Measurements from ENCODE around the gene POTEG. TPM values are rescaled to one million over a fixed set of nuclear protein-coding genes. Genes with fewer than 3 reads are reported as not detected.
"Not testable (repeated sequence)": the region's sequence is repeated elsewhere in the genome, so short reads cannot be mapped to it uniquely, and the experiment has no call there.

POTEG gene
- total RNA-seq, 1 experiment from 2014 or later, result not detected

DNA sequence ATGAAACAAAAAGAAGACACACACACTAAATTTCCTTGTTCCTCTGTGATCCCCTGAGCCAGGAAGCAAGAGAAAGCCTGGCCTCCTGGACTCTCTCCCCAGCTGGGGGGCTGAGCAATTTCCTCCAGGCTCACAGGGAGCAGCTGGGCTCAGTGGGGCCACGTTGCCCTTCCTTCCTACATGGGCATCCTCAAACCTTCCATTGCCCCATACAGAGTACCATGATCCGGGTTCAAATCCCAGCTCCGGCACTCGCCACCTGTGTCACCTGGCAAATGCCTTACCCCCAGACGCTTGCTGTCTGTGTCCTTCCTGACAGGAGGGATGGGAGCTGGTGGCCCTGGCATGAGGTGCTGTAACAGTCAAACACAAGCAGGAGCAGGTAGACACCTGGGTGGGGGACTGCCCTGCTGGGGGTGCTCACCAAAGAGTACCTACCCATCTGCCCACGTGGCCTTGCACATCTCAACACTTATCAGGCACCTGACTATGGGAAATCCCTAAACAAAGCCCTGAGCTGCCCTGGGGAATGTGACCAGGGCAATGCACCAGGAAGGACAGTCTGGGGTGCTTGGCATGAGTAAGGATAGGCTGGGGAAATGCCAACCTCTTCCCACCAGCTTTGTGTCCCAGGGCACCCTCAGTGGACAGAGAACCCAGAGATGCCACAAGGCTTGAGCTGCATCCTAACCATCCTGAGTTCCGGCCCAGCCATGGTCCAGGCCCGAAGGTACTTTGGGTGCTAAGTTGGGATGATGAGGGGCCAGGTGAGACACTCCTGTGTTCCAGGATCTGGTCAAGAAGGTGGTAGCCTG lies 2.4 kb upstream of the POTEG start:
- H3K4me1 ChIP-seq (ENCODE audit: insufficient read depth, low read length, poor library complexity, severe bottlenecking); POLR2A ChIA-PET (ENCODE audit: low non-redundant PET); intact Hi-C loops (cut with micrococcal nuclease; ENCODE audit: unreplicated experiment); CTCF ChIA-PET; DNase-seq (ENCODE audit: low spot score); BruUV-seq (replicated peaks); H3K4me3 ChIP-seq (ENCODE audit: low read depth, low read length, poor library complexity, severe bottlenecking); H3K9me3 ChIP-seq (ENCODE audit: low read depth, low read length, poor library complexity, severe bottlenecking); H3K27me3 ChIP-seq (replicated peaks; ENCODE audit: insufficient read depth, low read depth, low read length, poor library complexity); H3K36me3 ChIP-seq (ENCODE audit: insufficient read depth, low read length, poor library complexity, severe bottlenecking); H3K27ac ChIP-seq (ENCODE audit: low read depth, low read length, poor library complexity, severe bottlenecking): not testable (repeated sequence)

DNA sequence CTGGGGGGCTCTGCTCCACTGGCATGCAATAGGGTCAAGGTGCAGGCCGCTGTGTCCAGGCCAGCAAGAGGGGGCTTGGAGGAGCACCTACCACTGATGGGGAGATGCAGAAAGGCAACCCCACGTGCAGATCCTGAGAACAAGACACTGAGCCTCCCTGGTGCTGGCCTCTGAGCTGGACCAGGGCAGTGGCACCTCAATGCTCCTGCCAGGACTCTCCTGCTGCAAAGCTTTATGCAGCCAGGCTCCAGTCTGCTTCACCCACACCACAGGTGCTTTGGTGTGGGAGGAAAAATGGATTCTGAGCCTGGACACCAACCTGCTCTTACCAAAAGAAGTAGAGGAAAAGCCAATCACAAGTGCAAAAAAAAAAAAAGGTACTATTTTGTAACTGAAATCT lies 1.7 kb upstream of the POTEG start:
- H3K27ac ChIP-seq (ENCODE audit: low read depth, low read length, poor library complexity, severe bottlenecking); H3K36me3 ChIP-seq (ENCODE audit: insufficient read depth, low read length, poor library complexity, severe bottlenecking); H3K4me1 ChIP-seq (ENCODE audit: insufficient read depth, low read length, poor library complexity, severe bottlenecking); H3K27me3 ChIP-seq (replicated peaks; ENCODE audit: insufficient read depth, low read depth, low read length, poor library complexity); H3K9me3 ChIP-seq (ENCODE audit: low read depth, low read length, poor library complexity, severe bottlenecking); intact Hi-C loops (cut with micrococcal nuclease; ENCODE audit: unreplicated experiment); POLR2A ChIA-PET (ENCODE audit: low non-redundant PET); CTCF ChIA-PET; DNase-seq (ENCODE audit: low spot score); H3K4me3 ChIP-seq (ENCODE audit: low read depth, low read length, poor library complexity, severe bottlenecking); BruUV-seq (replicated peaks): not testable (repeated sequence)

DNA sequence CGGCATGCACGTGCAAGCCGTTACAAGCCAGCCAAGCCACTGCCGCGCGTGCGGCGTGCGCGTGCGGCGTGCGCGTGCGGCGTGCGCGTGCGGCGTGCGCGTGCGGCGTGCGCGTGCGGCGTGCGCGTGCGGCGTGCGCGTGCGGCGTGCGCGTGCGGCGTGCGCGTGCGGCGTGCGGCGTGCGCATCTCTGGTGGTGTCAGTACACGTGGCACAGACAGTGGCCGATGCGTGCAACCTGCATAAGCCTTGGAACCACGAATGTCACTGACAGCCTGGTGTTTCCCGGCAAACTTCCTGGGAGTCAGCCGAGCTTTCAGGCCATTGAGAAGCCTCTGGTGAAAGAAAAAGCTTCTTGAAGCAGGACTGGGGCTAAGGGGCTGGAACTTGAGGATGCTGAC lies 750 bp upstream of the POTEG start:
- BruUV-seq (replicated peaks); H3K9me3 ChIP-seq (ENCODE audit: low read depth, low read length, poor library complexity, severe bottlenecking); H3K4me1 ChIP-seq (ENCODE audit: insufficient read depth, low read length, poor library complexity, severe bottlenecking); H3K27ac ChIP-seq (ENCODE audit: low read depth, low read length, poor library complexity, severe bottlenecking); DNase-seq (ENCODE audit: low spot score); POLR2A ChIA-PET (ENCODE audit: low non-redundant PET); intact Hi-C loops (cut with micrococcal nuclease; ENCODE audit: unreplicated experiment); H3K4me3 ChIP-seq (ENCODE audit: low read depth, low read length, poor library complexity, severe bottlenecking); H3K36me3 ChIP-seq (ENCODE audit: insufficient read depth, low read length, poor library complexity, severe bottlenecking); H3K27me3 ChIP-seq (replicated peaks; ENCODE audit: insufficient read depth, low read depth, low read length, poor library complexity); CTCF ChIA-PET: not testable (repeated sequence)

DNA sequence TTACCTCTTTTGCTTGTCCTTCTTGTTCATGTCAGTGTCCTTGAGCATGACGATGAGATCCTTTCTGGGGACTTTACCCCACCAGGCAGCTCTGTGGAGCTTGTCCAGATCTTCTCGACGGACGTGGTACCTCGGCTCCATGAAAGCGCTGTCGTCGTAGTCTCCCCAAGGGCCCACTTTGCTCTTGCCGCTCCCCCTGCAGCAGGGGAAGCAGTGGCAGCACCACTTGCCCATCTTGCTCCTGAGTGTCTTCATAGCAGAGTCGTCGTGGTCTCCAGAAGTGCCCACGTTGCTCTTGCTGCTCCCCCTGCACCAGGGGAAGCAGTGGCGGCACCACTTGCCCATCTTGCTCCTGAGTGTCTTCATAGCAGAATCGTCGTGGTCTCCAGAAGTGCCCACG lies 376 bp downstream of the POTEG start:
- BruUV-seq (replicated peaks); POLR2A ChIA-PET (ENCODE audit: low non-redundant PET); H3K27ac ChIP-seq (ENCODE audit: low read depth, low read length, poor library complexity, severe bottlenecking); H3K27me3 ChIP-seq (replicated peaks; ENCODE audit: insufficient read depth, low read depth, low read length, poor library complexity); CTCF ChIA-PET; H3K4me1 ChIP-seq (ENCODE audit: insufficient read depth, low read length, poor library complexity, severe bottlenecking); H3K4me3 ChIP-seq (ENCODE audit: low read depth, low read length, poor library complexity, severe bottlenecking); H3K36me3 ChIP-seq (ENCODE audit: insufficient read depth, low read length, poor library complexity, severe bottlenecking); DNase-seq (ENCODE audit: low spot score); H3K9me3 ChIP-seq (ENCODE audit: low read depth, low read length, poor library complexity, severe bottlenecking); intact Hi-C loops (cut with micrococcal nuclease; ENCODE audit: unreplicated experiment): not testable (repeated sequence)

DNA sequence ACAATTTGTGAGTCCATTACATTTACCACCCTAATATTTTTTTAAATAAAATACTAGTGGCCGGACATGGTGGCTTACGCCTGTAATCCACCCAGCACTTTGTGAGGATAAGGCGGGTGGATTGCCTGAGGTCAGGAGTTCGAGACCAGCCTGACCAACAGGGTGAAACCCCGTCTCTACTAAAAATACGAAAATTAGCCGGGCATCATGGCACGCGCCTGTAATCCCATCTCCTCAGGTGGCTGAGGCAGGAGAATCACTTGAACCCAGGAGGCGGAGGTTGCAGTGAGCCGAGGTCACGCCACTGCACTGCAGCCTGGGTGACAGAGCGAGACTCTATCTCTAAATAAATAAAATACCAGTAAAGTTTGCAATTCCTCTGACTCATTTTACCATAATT lies 25.6 kb downstream of the POTEG start:
- DNase-seq (ENCODE audit: low spot score); H3K27ac ChIP-seq (ENCODE audit: low read depth, low read length, poor library complexity, severe bottlenecking); POLR2A ChIA-PET (ENCODE audit: low non-redundant PET); intact Hi-C loops (cut with micrococcal nuclease; ENCODE audit: unreplicated experiment); H3K9me3 ChIP-seq (ENCODE audit: low read depth, low read length, poor library complexity, severe bottlenecking); H3K27me3 ChIP-seq (replicated peaks; ENCODE audit: insufficient read depth, low read depth, low read length, poor library complexity); H3K36me3 ChIP-seq (ENCODE audit: insufficient read depth, low read length, poor library complexity, severe bottlenecking); CTCF ChIA-PET; BruUV-seq (replicated peaks); H3K4me3 ChIP-seq (ENCODE audit: low read depth, low read length, poor library complexity, severe bottlenecking); H3K4me1 ChIP-seq (ENCODE audit: insufficient read depth, low read length, poor library complexity, severe bottlenecking): not testable (repeated sequence)

DNA sequence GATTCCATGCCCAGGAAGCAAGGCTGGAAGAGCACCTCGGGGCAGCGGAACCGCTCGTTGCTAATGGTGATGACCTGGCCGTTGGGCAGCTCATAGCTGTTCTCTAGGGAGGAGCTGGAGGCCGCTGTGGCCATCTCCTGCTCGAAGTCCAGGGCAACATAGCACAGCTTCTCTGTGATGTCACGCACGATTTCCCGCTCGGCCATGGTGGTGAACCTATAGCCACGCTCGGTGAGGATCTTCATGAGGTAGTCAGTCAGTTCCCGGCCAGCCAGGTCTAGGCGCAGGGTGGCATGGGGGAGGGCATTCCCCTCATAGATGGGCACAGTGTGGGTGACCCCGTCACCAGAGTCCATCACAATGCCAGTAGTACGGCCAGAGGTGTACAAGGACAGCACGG lies 32.0 kb downstream of the POTEG start:
- H3K9me3 ChIP-seq (ENCODE audit: low read depth, low read length, poor library complexity, severe bottlenecking); POLR2A ChIA-PET (ENCODE audit: low non-redundant PET); H3K4me1 ChIP-seq (ENCODE audit: insufficient read depth, low read length, poor library complexity, severe bottlenecking); H3K4me3 ChIP-seq (ENCODE audit: low read depth, low read length, poor library complexity, severe bottlenecking); H3K27me3 ChIP-seq (replicated peaks; ENCODE audit: insufficient read depth, low read depth, low read length, poor library complexity); intact Hi-C loops (cut with micrococcal nuclease; ENCODE audit: unreplicated experiment); BruUV-seq (replicated peaks); H3K36me3 ChIP-seq (ENCODE audit: insufficient read depth, low read length, poor library complexity, severe bottlenecking); CTCF ChIA-PET; H3K27ac ChIP-seq (ENCODE audit: low read depth, low read length, poor library complexity, severe bottlenecking); DNase-seq (ENCODE audit: low spot score): not testable (repeated sequence)

DNA sequence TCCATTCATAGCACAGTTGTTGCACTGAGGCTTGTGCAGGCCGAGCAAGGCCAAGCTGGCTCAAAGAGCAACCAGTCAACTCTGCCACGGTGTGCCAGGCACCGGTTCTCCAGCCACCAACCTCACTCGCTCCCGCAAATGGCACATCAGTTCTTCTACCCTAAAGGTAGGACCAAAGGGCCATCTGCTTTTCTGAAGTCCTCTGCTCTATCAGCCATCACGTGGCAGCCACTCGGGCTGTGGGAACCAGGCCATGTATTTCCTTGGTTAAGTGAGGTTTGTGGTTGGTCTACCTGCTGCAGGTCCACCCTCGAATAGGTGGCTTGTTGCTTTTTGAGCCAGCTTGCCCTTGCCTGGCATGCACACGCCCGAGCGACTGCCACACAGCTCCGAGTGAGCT lies 39.4 kb downstream of the POTEG start:
- CTCF ChIA-PET; H3K36me3 ChIP-seq (ENCODE audit: insufficient read depth, low read length, poor library complexity, severe bottlenecking); H3K4me3 ChIP-seq (ENCODE audit: low read depth, low read length, poor library complexity, severe bottlenecking); BruUV-seq (replicated peaks); H3K27me3 ChIP-seq (replicated peaks; ENCODE audit: insufficient read depth, low read depth, low read length, poor library complexity); intact Hi-C loops (cut with micrococcal nuclease; ENCODE audit: unreplicated experiment); H3K27ac ChIP-seq (ENCODE audit: low read depth, low read length, poor library complexity, severe bottlenecking); POLR2A ChIA-PET (ENCODE audit: low non-redundant PET); DNase-seq (ENCODE audit: low spot score); H3K9me3 ChIP-seq (ENCODE audit: low read depth, low read length, poor library complexity, severe bottlenecking); H3K4me1 ChIP-seq (ENCODE audit: insufficient read depth, low read length, poor library complexity, severe bottlenecking): not testable (repeated sequence)

DNA sequence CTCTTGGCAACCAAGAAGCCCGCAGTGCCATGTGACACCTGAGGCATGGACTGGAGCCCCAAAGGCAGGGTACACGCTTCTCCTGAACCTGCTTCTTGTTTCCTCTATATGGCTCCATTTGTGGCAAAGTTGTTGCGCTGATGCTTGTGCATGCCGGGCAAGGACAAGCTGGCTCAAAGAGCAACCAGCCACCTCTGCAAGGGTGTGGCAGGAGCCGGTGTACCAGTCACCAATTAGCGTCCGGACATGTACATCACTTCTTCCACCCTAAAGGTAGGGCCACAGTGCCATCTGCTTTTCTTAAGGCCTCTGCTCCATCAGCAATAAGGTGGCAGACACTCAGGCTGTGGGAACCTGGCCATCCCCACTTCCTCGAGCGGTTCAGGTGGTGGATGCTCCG lies 43.9 kb downstream of the POTEG start:
- H3K4me1 ChIP-seq (ENCODE audit: insufficient read depth, low read length, poor library complexity, severe bottlenecking); intact Hi-C loops (cut with micrococcal nuclease; ENCODE audit: unreplicated experiment); H3K27ac ChIP-seq (ENCODE audit: low read depth, low read length, poor library complexity, severe bottlenecking); H3K4me3 ChIP-seq (ENCODE audit: low read depth, low read length, poor library complexity, severe bottlenecking); H3K27me3 ChIP-seq (replicated peaks; ENCODE audit: insufficient read depth, low read depth, low read length, poor library complexity); BruUV-seq (replicated peaks); H3K36me3 ChIP-seq (ENCODE audit: insufficient read depth, low read length, poor library complexity, severe bottlenecking); DNase-seq (ENCODE audit: low spot score); H3K9me3 ChIP-seq (ENCODE audit: low read depth, low read length, poor library complexity, severe bottlenecking); POLR2A ChIA-PET (ENCODE audit: low non-redundant PET); CTCF ChIA-PET: not testable (repeated sequence)
